Pancreas (tissue), 10 donors: ENCODE measurements around the gene JAKMIP3. TPM values are rescaled to one million over a fixed set of nuclear protein-coding genes. Genes with fewer than 3 reads are reported as not detected.

ENCODE experiments used
- ATAC-seq, 4 donors: fragments of 200-7000 bp; cut with Tn5 transposase; one replicate each; pipeline versions ENCODE4 v1.8.0 to v1.9.1; 2020; ENCODE audit warnings: mild to moderate bottlenecking in 4 of 4, moderate library complexity in 4 of 4
- DNase-seq, 6 donors: peaks; one replicate each; pipeline ENCODE4 v3.0.0-alpha.2; 2020
- FAIRE-seq: peaks from 2 replicates; lab custom pipeline; 2012; peaks lifted over from hg19 to GRCh38; lab: Jason Lieb, UNC
- H3K27ac ChIP-seq, 4 donors: fragments of 200-600 bp; sonication (generic); 1 replicate in 3 of 4; 2 replicates in 1 of 4; pipeline versions ENCODE4 v1.5.0 to v1.8.0; 2020
- H3K27me3 ChIP-seq, 4 donors: fragments of 200-600 bp; one replicate each; pipeline ENCODE4 v1.8.0; 2021
- H3K36me3 ChIP-seq, 3 donors: fragments of 200-600 bp; sonication (generic) in 1 of 3; one replicate each; pipeline versions ENCODE4 v1.5.0 to v1.8.0; 2020 to 2021
- H3K4me1 ChIP-seq, 3 donors: fragments of 200-600 bp; one replicate each; pipeline ENCODE4 v1.8.0; 2021
- H3K4me3 ChIP-seq, 4 donors: fragments of 200-600 bp; sonication (generic) in 2 of 4; one replicate each; pipeline versions ENCODE4 v1.5.0 to v1.8.0; 2020 to 2021
- H3K9me3 ChIP-seq, 4 donors: fragments of 200-600 bp; one replicate each; pipeline ENCODE4 v1.8.0; 2021
- WGBS, 2 donors: extraction: QIAGEN DNeasy Blood & Tissue Kit; methylation state at CpG; one replicate each; pipeline ENCODE4 v1.1.7; 2013; 5-methylcytosine and 5-hydroxymethylcytosine counted together
- intact Hi-C, 3 donors: fragments of 100-400 bp; cut with DNase I; formaldehyde crosslinking; loops; one replicate each; pipeline versions ENCODE4 v1.11.1 to v1.14.2; 2022
- polyA plus RNA-seq, 2 donors: library from polyadenylated mRNA; stranded (reverse); fragments of 200-250 nt; gene quantifications; one replicate each; pipeline ENCODE4 v1.2.3, GENCODE V29; 2013
- total RNA-seq, 6 donors: library from RNA; stranded (reverse); fragmentation: NEBNext Ultra II Directional in 4 of 6; extraction: Animal tissue kit (Norgen Biotek cat#: 25700) in 4 of 6; gene quantifications; one replicate each; pipeline versions ENCODE4 v1.2.1 to v1.2.4, GENCODE V29; 2021 to 2023
- TF ChIP-seq, protein P1 (sequence below), 4 donors: fragments of 200-600 bp; sonication (generic) in 3 of 4; IDR thresholded peaks; one replicate each; pipeline versions ENCODE4 v1.5.0 to v1.8.0; 2021; ENCODE audit warnings: antibody characterized with exemption in 4 of 4
- donor health status: healthy with polysubstance abuse.
- donor health status: DM: no; HTN: no; CAD: no; lungs with moderate emphysema.
- donor health status: DM: no; HTN: no; CAD: no.
- donor health status: control.
- donor health status: control.
- donor health status: Bipolar disorder and iron deficiency.
- donor health status: DM: yes; HTN: yes; CAD: no.
- donor health status: DM: no; HTN: no; CAD: no.
- donor health status: DM: no; HTN: no; CAD: no.
- donor health status: DM: yes; HTN: yes; CAD: no.

The JAKMIP3 gene
- total RNA-seq = under 1 TPM; 0.19 to 0.37 (median 0.28) TPM
- polyA plus RNA-seq = 1 to 10 TPM in 1 of 2 donors, under 1 TPM in 1; 0.95 to 1.4 TPM

DNA sequence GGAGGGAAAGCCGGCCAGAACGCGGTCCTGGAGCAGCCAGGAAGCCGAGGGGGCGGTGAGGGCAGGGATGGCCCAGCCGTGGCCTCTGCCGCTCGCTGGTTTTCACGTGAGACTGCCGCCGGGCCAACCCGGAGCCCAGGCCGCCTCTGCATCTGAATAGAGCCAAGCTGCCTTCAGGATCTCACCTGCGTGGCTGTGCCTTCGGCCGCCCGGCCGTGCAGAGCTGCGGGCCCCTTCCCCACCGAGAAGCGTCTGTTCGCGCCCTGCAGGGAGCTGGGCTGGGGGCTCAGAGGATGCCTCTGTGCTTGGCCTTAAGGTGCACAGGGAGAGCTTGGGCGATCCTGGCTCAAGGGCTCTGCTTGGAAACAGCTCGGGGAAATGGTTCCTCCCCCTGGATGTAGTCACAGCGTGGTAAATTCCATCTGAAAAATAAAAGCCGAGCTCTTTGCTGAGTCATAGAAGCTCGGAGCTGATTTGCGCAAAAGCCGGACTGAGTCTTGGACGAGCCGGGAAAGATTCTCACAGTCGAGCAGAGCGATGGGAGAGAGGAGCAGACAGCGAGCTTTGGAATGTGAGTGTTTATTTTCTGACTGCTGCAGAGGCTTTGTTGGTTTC lies at the start of gene JAKMIP3:
TSS of gene JAKMIP3 (plus strand) at position 456 of the 615 bp plus-strand sequence. CDS start 38,863 bp downstream, outside the sequence.
- ATAC-seq (peak; percentile 89 to 94 (median 91)), DNase-seq (peak in 5 of 6 donors; percentile 30 to 73 (median 50)), FAIRE-seq (peak; percentile 32)
- Histone ChIP-seq H3K27ac (peak within 1 kb of the TSS in 1 of 4 donors; percentile 33), H3K27me3 (no peaks in the 10 kb centered on the region), H3K4me1 (no peaks in the 10 kb centered on the region), H3K4me3 (peak within 1 kb of the TSS; percentile 15 to 49 (median 26)), H3K36me3 (no peaks in the 10 kb centered on the region), H3K9me3 (no peaks in the 10 kb centered on the region)
- intact Hi-C loops = no loop called here
- TF ChIP-seq, protein P1, sequence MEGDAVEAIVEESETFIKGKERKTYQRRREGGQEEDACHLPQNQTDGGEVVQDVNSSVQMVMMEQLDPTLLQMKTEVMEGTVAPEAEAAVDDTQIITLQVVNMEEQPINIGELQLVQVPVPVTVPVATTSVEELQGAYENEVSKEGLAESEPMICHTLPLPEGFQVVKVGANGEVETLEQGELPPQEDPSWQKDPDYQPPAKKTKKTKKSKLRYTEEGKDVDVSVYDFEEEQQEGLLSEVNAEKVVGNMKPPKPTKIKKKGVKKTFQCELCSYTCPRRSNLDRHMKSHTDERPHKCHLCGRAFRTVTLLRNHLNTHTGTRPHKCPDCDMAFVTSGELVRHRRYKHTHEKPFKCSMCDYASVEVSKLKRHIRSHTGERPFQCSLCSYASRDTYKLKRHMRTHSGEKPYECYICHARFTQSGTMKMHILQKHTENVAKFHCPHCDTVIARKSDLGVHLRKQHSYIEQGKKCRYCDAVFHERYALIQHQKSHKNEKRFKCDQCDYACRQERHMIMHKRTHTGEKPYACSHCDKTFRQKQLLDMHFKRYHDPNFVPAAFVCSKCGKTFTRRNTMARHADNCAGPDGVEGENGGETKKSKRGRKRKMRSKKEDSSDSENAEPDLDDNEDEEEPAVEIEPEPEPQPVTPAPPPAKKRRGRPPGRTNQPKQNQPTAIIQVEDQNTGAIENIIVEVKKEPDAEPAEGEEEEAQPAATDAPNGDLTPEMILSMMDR (IDR thresholded peaks at IDR 0.05) = no peak
- 6% methylated on average over 35 of the region's 35 CpGs for WGBS, 2 donors

DNA sequence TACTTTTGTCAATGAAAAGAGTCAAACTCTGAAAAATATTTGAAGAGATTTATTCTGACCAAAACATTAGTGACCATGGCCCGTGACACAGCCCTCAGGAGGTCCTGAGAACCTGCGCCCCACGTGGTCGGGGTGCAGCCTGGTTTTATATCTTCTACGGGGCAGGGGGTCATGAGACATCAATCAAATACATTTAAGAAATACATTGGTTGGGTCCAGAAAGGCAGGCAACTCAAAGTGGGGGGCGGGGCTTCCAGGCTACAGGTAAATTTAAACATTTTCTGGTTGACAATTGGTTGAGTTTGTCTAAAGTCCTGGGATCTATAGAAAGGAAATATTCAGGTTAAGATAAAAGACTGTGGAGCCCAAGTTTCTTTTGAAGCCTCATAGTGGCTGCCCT lies 49.2 kb upstream of the JAKMIP3 start:
- ATAC-seq (no peak), DNase-seq (no peak), FAIRE-seq (no peak)
- Histone ChIP-seq H3K36me3 (no peaks in the 10 kb centered on the region), H3K4me1 (peaks cover 0 to under 1% (median 0%) of the 10 kb centered on the region in 3 donors), H3K4me3 (no peak overlapping the region), H3K27me3 (no peaks in the 10 kb centered on the region), H3K27ac (no peak overlapping the region), H3K9me3 (no peaks in the 10 kb centered on the region)
- 64 to 83% methylated on average over 6 of the region's 6 CpGs for WGBS, 2 donors
- TF ChIP-seq, protein P1 (IDR thresholded peaks at IDR 0.05) = no peak
- intact Hi-C loops = no loop called here

DNA sequence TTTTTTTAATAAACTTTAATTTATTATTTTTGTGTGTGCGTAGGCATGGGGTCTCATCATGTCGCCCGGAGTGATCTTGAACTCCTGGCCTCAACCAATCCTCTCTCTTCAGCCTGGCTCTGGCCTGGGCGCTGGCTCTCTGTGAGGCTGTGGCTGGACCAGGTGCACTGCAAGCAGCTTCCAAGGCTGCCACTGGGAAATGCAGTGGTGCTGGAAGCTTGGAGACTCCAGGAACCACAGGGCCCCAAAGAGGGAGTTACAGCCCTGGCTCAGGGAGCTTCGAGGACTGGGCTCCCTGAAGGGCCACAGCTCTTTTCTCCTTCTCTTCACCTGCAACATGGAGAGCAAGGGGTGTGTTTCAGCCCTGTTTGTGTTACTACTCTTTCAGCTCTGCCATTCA lies 47.3 kb upstream of the JAKMIP3 start:
- Histone ChIP-seq H3K4me1 (peaks cover 0 to 3% (median 0%) of the 10 kb centered on the region in 3 donors), H3K36me3 (no peaks in the 10 kb centered on the region), H3K4me3 (no peak overlapping the region), H3K27me3 (no peaks in the 10 kb centered on the region), H3K27ac (no peak overlapping the region), H3K9me3 (no peaks in the 10 kb centered on the region)
- FAIRE-seq = no peak
- intact Hi-C loops = no loop called here
- DNase-seq = peak in 1 of 6 donors; percentile 31
- no peak for ATAC-seq
- WGBS, 2 donors = 71 to 95% methylated on average over 5 of the region's 5 CpGs
- TF ChIP-seq, protein P1 (IDR thresholded peaks at IDR 0.05) = no peak

DNA sequence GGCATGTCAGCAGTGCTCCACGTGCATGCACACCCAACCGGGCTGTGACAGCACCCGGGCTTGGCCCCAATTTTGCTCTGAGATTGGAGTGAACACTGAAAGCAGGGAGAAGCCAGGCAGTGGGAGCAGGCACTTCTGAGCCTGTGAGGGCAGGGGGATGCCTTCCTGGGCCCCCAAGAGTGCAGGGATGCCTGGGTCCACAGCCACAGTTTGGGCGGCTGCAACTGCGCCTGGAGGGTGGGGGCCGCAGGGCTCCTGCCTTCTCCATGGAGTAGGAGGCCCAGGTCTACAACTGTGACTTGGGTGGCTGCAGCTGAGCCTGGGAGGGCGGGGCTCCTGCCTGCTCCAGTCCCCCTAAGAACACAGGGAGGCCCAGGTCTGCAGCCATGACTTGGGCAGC lies 46.4 kb upstream of the JAKMIP3 start:
- H3K27me3 ChIP-seq = peaks cover 0 to 5% (median 2%) of the 10 kb centered on the region in 4 donors
- no peak for ATAC-seq
- DNase-seq = no peak
- no peak for FAIRE-seq
- intact Hi-C loops = no loop called here
- H3K4me3 ChIP-seq = no peak overlapping the region
- peaks cover 0 to 3% (median 0%) of the 10 kb centered on the region in 3 donors for H3K4me1 ChIP-seq
- WGBS, 2 donors = 93 to 94% methylated on average over 7 of the region's 7 CpGs
- H3K27ac ChIP-seq = no peak overlapping the region
- H3K36me3 ChIP-seq = no peaks in the 10 kb centered on the region
- TF ChIP-seq, protein P1 (IDR thresholded peaks at IDR 0.05) = no peak
- H3K9me3 ChIP-seq = no peaks in the 10 kb centered on the region

DNA sequence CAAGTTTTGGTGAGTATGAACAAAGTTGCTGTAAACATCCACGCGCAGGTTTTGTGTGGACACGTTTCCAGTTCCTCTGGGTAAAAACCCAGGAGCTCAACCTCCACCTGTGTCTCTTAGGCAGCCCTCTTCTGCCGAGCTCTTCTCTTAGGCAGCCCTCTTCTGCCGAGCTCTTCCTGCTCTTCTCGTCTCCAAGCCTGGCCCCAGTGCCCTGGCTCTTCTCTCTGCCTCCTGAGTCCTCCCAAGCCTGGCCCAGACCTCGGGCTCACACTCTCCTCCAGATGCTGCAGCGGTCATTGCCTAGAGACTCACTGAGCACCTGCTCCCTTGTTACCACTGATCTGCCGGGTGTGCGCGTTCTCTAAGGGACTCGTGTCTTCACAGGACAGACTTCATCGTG lies 45.3 kb upstream of the JAKMIP3 start:
- intact Hi-C loops = loop anchor here in 2 of 3 donors (5.0 kb wide), 2 partner anchors 128 to 133 kb away; no protein-coding TSS in a partner anchor
- no peak for DNase-seq
- H3K36me3 ChIP-seq = no peaks in the 10 kb centered on the region
- ATAC-seq = no peak
- H3K9me3 ChIP-seq = no peaks in the 10 kb centered on the region
- WGBS, 2 donors = 78 to 82% methylated on average over 13 of the region's 13 CpGs
- peaks cover 0 to 3% (median 0%) of the 10 kb centered on the region in 3 donors for H3K4me1 ChIP-seq
- FAIRE-seq = no peak
- no peak overlapping the region for H3K27ac ChIP-seq
- H3K27me3 ChIP-seq = peaks cover 0 to 5% (median 2%) of the 10 kb centered on the region in 4 donors
- TF ChIP-seq, protein P1 (IDR thresholded peaks at IDR 0.05) = no peak
- H3K4me3 ChIP-seq = no peak overlapping the region
